ENCODE data around the gene PRKCE.

GRCh38 chr2:46030330-46030729, 378.9 kb downstream of the PRKCE start:
- TF ChIP-seq CTCF (IDR thresholded peaks at IDR 0.05; ENCODE audit: extremely low read depth in 1 of 2, insufficient read depth in 1 of 2, low read depth in 1 of 2, low read length in 2 of 2) (no peak), MYC (IDR thresholded peaks at IDR 0.05; ENCODE audit: low read depth, low read length) (no peak)
